DND-41 (cell line): ENCODE results near the gene NECTIN1.

Source experiments
- ATAC-seq: fragments of 200-7000 bp; cut with Tn5 transposase; 3 replicates; pipeline ENCODE4 v1.9.1; 2021; ENCODE audit warnings: low read depth; ENCODE audit not compliant: insufficient read depth
- DNase-seq: peaks from one replicate; pipeline ENCODE4 v3.0.0-alpha.2; 2020
- H2AFZ ChIP-seq: 2 replicates; pipeline ENCODE4 v1.6.0; 2012; ENCODE audit warnings: low read depth, low read length
- H3K27ac ChIP-seq: 2 replicates; pipeline ENCODE4 v1.5.1; 2012; ENCODE audit warnings: low read length, inconsistent platforms
- H3K27me3 ChIP-seq: fragments of 200-600 bp; sonication (generic); 2 replicates; pipeline ENCODE4 v1.6.0; 2012; ENCODE audit warnings: low read length, mild to moderate bottlenecking, inconsistent platforms; ENCODE audit not compliant: insufficient read depth, poor library complexity
- H3K36me3 ChIP-seq: 2 replicates; pipeline ENCODE4 v1.5.1; 2012; ENCODE audit warnings: low read length, inconsistent platforms; ENCODE audit not compliant: insufficient read depth
- H3K4me1 ChIP-seq: 2 replicates; pipeline ENCODE4 v1.5.1; 2012; ENCODE audit warnings: mild to moderate bottlenecking, low read length; ENCODE audit not compliant: insufficient read depth
- H3K4me2 ChIP-seq: 2 replicates; pipeline ENCODE4 v1.6.0; 2012; ENCODE audit warnings: mild to moderate bottlenecking, moderate library complexity, low read length, inconsistent platforms; ENCODE audit not compliant: insufficient read depth
- H3K4me3 ChIP-seq, 2 experiments: fragments of 200-600 bp in 1 of 2; shearing (Covaris generic) in 1 of 2; 2 replicates each; pipeline ENCODE4 v1.5.1; 2012 to 2016; ENCODE audit warnings: inconsistent platforms in 2 of 2, low read length in 2 of 2, mild to moderate bottlenecking in 2 of 2, low read depth in 1 of 2, moderate library complexity in 1 of 2
- H3K79me2 ChIP-seq: 2 replicates; pipeline ENCODE4 v1.6.0; 2012; ENCODE audit warnings: low read length, inconsistent platforms; ENCODE audit not compliant: insufficient read depth
- H3K9ac ChIP-seq: 2 replicates; pipeline ENCODE4 v1.6.0; 2012; ENCODE audit warnings: low read depth, mild to moderate bottlenecking, inconsistent platforms, low read length, moderate library complexity
- H3K9me3 ChIP-seq: 2 replicates; pipeline ENCODE4 v1.5.1; 2012; ENCODE audit warnings: low read length, moderate library complexity, mild to moderate bottlenecking, inconsistent platforms; ENCODE audit not compliant: insufficient read depth, severe bottlenecking
- H4K20me1 ChIP-seq: 2 replicates; pipeline ENCODE4 v1.6.0; 2012; ENCODE audit warnings: low read length; ENCODE audit not compliant: insufficient read depth
- CTCF ChIP-seq: IDR thresholded peaks from 2 replicates; pipeline ENCODE4 v1.5.1; 2012; ENCODE audit warnings: borderline replicate concordance, low read length, moderate library complexity, mild to moderate bottlenecking; ENCODE audit not compliant: poor library complexity, severe bottlenecking; ENCODE audit errors: extremely low read depth
- EZH2 ChIP-seq: IDR thresholded peaks from 3 replicates; pipeline ENCODE4 v1.6.1; 2012; ENCODE audit warnings: borderline replicate concordance, low read depth, mild to moderate bottlenecking, moderate library complexity, low read length, inconsistent platforms; ENCODE audit not compliant: severe bottlenecking

NECTIN1 gene

GRCh38 chr11:119686177-119686882, 42.7 kb downstream of the NECTIN1 start:
- H4K20me1 ChIP-seq, result 0 out of 2 replicates have a peak, but pooled peaks cover 3% of the 10 kb centered on the region
- H3K4me2 ChIP-seq, result no peak overlapping the region
- no peak overlapping the region for H3K27ac ChIP-seq
- H3K4me3 ChIP-seq, result no peak overlapping the region
- no peaks in the 10 kb centered on the region for H3K9me3 ChIP-seq
- H3K27me3 ChIP-seq, result peaks cover 3% of the 10 kb centered on the region
- H2AFZ ChIP-seq, result no peak overlapping the region
- DNase-seq (no peak), ATAC-seq (no peak)
- no peaks in the 10 kb centered on the region for H3K79me2 ChIP-seq
- no peak overlapping the region for H3K9ac ChIP-seq
- TF ChIP-seq CTCF, result no peak
- TF ChIP-seq EZH2, result no peak
- H3K4me1 ChIP-seq, result peaks cover 11% of the 10 kb centered on the region
- H3K36me3 ChIP-seq, result no peaks in the 10 kb centered on the region

- no peaks in the 10 kb centered on the region for H3K36me3 ChIP-seq
- ATAC-seq, result no peak
- H3K27me3 ChIP-seq, result peaks cover 3% of the 10 kb centered on the region
- TF ChIP-seq EZH2 (no peak), CTCF (no peak)
- no peak overlapping the region for H3K9ac ChIP-seq
- no peaks in the 10 kb centered on the region for H3K79me2 ChIP-seq
- no peak overlapping the region for H3K4me3 ChIP-seq
- 0 out of 2 replicates have a peak, but pooled peaks cover 3% of the 10 kb centered on the region for H4K20me1 ChIP-seq
- H3K27ac ChIP-seq, result no peak overlapping the region
- peaks cover under 1% of the 10 kb centered on the region; the same call in 1 of the 2 replicates for H3K4me1 ChIP-seq
- no peaks in the 10 kb centered on the region for H3K9me3 ChIP-seq
- no peak overlapping the region for H2AFZ ChIP-seq
- DNase-seq, result no peak
- no peak overlapping the region for H3K4me2 ChIP-seq
Measured at GRCh38 chr11:119685111-119685746, 43.8 kb downstream of the NECTIN1 start.

- no peaks in the 10 kb centered on the region for H3K79me2 ChIP-seq
- peaks cover 3% of the 10 kb centered on the region for H3K27me3 ChIP-seq
- no peaks in the 10 kb centered on the region for H3K9me3 ChIP-seq
- no peak overlapping the region for H3K4me2 ChIP-seq
- no peak overlapping the region for H2AFZ ChIP-seq
- H3K27ac ChIP-seq, result no peak overlapping the region
- H3K4me1 ChIP-seq, result no peaks in the 10 kb centered on the region
- no peak for ATAC-seq
- 0 out of 2 replicates have a peak, but pooled peaks cover 3% of the 10 kb centered on the region for H4K20me1 ChIP-seq
- H3K4me3 ChIP-seq, result no peak overlapping the region
- DNase-seq, result no peak
- H3K9ac ChIP-seq, result no peak overlapping the region
- H3K36me3 ChIP-seq, result no peaks in the 10 kb centered on the region
- TF ChIP-seq EZH2 (no peak), CTCF (no peak)
Measured at GRCh38 chr11:119684361-119685110, 44.5 kb downstream of the NECTIN1 start.
